Choroid plexus epithelial cell (primary cell): Measurements from ENCODE around the gene NUDT6.
"Not testable (repeated sequence)": the region's sequence is repeated elsewhere in the genome, so short reads cannot be mapped to it uniquely, and the experiment has no call there.

ENCODE experiments used
- DNase-seq: peaks from one replicate; pipeline ENCODE4 v3.0.0-alpha.2; 2010; ENCODE audit warnings: low read depth
- H3K4me3 ChIP-seq: 2 replicates; pipeline ENCODE4 v1.5.1; 2011; ENCODE audit warnings: low read depth, mild to moderate bottlenecking, control low read depth, low read length, moderate library complexity
- TF ChIP-seq, protein P1 (sequence below): conservative IDR thresholded peaks from 2 replicates; pipeline ENCODE4 v1.5.1; 2011; ENCODE audit warnings: low read depth, mild to moderate bottlenecking, control low read depth, inconsistent platforms, low read length, moderate library complexity

Gene NUDT6

DNA sequence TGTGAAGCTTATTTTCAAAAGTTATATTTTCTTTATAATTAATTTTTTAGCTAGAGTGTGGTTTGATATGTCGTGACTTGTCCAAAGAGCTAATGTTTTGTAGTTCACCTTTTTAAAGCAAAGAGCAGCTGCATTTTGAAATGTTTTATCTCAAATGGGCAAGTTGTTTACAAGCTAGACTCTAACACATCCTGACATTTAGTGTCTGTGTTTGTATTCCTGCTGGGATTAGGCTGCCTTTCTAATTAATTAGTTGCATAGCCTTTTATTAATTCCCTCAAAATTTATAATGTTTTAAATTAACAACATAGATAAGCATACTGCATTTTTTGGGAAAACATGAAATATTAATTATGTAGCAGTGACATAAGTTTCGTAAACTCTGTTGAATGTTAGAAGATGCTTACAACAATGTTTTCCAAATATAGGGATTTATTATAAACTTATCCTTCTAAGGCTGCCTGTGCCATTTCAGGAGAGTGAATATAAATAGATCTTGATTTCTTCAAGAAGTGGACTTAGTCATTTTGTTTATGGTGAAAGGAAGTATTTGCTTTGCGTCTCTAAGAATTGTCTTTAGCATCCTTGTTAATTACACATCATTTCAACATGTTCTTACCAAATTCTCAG, 37.7 kb upstream of the NUDT6 start:
- TF ChIP-seq, protein P1, sequence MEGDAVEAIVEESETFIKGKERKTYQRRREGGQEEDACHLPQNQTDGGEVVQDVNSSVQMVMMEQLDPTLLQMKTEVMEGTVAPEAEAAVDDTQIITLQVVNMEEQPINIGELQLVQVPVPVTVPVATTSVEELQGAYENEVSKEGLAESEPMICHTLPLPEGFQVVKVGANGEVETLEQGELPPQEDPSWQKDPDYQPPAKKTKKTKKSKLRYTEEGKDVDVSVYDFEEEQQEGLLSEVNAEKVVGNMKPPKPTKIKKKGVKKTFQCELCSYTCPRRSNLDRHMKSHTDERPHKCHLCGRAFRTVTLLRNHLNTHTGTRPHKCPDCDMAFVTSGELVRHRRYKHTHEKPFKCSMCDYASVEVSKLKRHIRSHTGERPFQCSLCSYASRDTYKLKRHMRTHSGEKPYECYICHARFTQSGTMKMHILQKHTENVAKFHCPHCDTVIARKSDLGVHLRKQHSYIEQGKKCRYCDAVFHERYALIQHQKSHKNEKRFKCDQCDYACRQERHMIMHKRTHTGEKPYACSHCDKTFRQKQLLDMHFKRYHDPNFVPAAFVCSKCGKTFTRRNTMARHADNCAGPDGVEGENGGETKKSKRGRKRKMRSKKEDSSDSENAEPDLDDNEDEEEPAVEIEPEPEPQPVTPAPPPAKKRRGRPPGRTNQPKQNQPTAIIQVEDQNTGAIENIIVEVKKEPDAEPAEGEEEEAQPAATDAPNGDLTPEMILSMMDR: no peak
- no peak overlapping the region for H3K4me3 ChIP-seq
- DNase-seq: peak; percentile 7

DNA sequence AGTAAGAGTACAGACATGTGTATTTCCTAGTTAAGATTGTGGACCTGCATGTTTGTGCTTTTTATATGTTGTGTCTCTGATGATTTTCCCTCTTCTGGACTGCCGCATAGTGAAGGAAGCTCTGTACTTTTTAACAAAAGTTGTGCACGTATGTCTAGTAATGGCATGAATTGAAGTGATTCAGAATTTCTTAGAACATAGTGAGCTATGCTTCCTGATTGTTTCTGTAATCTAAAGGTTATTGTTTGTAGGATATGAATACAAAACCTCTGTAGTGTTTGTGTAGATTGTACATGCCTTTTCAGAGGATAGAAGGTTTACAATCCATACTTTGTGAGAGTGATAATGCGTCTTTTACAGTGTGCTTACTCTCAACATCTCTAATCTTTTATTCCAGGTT, 37.0 kb upstream of the NUDT6 start:
- DNase-seq: no peak
- TF ChIP-seq, protein P1: no peak
- no peak overlapping the region for H3K4me3 ChIP-seq

DNA sequence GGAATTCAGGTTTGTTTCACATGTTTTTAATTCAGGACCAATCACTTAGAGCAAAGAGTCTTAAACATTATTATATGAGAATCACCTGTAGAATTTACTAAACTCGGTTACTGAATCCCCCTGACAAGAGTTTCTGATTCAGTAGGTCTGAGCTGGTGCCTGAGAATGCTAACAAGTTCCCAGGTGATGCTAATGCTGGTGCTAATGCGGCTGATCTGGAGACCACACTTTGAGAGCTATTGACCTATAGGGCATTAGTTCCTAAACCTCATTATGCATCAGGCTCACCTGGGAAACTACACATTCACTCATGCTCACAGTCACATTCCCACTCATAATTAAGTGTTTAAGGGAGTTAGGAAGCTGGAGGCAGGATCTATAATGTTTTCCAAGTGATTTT, 36.1 kb upstream of the NUDT6 start:
- TF ChIP-seq, protein P1: no peak
- no peak for DNase-seq
- H3K4me3 ChIP-seq: no peak overlapping the region

DNA sequence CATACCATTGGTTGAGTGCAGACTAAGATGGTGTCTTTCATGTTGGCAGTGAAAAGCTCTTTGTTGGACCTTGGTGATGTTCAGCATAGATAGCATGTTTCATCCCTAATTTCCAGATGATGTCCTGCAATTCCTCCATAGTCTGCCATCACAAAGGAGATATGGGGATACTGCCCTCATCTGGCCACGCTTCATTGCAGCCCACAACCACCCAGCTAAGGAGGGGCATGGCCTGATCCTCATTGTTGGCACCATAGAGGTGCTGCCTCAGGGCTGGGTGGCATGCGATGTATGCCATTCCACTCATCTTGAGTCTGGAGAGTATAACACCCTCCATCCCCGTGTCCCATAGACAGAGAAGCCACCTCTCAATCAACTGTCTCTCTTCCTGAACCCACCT, 31.5 kb upstream of the NUDT6 start:
- H3K4me3 ChIP-seq: no peak overlapping the region
- no peak for DNase-seq
- TF ChIP-seq, protein P1: no peak

DNA sequence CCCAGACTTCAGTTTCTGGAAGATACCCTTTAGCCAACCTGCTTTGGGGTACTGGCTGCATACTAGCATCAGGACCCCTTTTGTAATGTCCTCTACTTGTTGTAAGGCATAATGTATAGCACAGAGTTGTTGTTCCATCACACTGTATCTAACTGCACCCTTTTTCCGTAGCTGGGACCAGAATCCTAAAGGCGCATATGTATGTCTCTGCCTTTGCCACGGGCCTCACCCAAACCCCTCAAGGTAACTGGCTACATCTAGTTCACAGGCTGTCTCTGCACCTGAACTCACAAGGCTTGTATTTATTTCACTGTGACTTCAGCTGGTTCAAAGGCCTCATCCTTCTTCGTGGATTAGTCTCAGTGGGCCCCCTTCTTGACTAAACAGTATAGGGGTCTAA, 29.6 kb upstream of the NUDT6 start:
- TF ChIP-seq, protein P1: no peak
- H3K4me3 ChIP-seq: no peak overlapping the region
- DNase-seq: no peak

DNA sequence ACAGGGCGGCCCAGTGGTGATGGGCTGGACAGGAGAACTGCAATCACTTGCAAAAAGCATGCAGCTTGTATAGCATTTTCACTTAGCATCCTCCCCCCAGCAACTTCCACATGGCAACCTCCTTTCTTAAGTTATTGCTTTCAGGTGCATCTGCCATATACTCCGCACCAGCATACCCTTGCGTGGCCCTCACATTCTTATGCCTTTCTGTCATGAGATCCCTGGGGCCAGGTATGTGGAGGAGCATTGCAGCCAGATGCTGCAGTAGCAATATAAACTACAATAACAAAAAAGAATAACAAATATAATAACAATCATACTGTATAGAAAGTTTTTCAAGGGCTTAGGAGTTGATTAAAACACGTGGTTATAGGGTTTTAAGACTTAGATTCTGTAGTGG, 26.3 kb upstream of the NUDT6 start:
- H3K4me3 ChIP-seq: no peak overlapping the region
- TF ChIP-seq, protein P1: no peak
- DNase-seq: no peak

DNA sequence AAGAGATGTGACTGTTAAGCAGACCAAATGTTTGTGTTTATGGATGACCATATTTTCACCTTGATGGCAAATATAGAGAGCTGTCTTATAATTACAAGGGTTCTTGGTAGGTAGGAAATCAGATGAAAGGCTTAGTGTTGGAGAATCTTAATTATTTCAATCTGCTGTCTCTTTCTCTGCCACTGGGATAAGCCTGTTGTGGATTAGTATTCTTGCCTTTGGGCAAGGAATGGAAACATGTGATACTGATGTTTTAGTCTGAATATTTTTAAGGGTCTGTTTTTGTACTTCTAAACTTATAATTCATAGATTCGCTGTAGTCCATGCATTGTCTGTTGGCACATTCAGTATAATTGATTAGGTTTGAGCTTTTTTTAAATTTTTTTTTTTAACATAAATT, 23.7 kb upstream of the NUDT6 start:
- no peak overlapping the region for H3K4me3 ChIP-seq
- TF ChIP-seq, protein P1: no peak
- DNase-seq: no peak

DNA sequence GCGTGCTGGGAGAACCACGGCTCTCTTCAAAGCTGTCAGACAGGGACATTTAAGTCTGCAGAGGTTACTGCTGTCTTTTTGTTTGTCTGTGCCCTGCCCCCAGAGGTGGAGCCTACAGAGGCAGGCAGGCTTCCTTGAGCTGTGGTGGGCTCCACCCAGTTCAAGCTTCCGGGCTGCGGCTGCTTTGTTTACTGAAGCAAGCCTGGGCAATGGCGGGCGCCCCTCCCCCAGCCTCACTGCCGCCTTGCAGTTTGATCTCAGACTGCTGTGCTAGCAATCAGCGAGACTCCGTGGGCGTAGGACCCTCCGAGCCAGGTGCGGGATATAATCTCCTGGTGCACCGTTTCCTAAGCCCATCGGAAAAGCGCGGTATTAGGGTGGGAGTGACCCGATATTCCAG, 22.7 kb upstream of the NUDT6 start:
- DNase-seq, H3K4me3 ChIP-seq: not testable (repeated sequence)
